A549 (cell line): Measurements from ENCODE around the gene MSI2.

ENCODE experiments used
- CEBPB ChIP-seq, 2 experiments: fragments of >200 bp in 1 of 2; sonication (Bioruptor Twin) in 1 of 2; formaldehyde crosslinking in 1 of 2; IDR thresholded peaks; 2 replicates each; pipeline ENCODE4 v1.6.1; 2012 to 2016
- HDAC2 ChIP-seq: fragments of 200-600 bp; sonication (generic); IDR thresholded peaks from 2 replicates; pipeline ENCODE4 v1.6.1; 2016
- HOXA7 ChIP-seq: fragments of 250-450 bp; sonication (Bioruptor Pico); IDR thresholded peaks from 2 replicates; pipeline ENCODE4 v1.5.0; 2020; ENCODE audit warnings: mild to moderate bottlenecking, moderate library complexity
- KDM5A ChIP-seq: fragments of 200-600 bp; sonication (generic); IDR thresholded peaks from 2 replicates; pipeline ENCODE4 v1.6.1; 2016; ENCODE audit warnings: antibody characterized with exemption, mild to moderate bottlenecking
- MAX ChIP-seq: IDR thresholded peaks from 2 replicates; pipeline ENCODE4 v1.6.1; 2012
- NR3C1 ChIP-seq: fragments of >200 bp; sonication (Bioruptor Twin); formaldehyde crosslinking; IDR thresholded peaks from 3 replicates; pipeline ENCODE4 v1.6.1; 2017
- POLR2A ChIP-seq: IDR thresholded peaks from 2 replicates; pipeline ENCODE4 v1.6.1; 2012; ENCODE audit warnings: mild to moderate bottlenecking, low read length
- RAD21 ChIP-seq, 2 experiments: fragments of >200 bp in 1 of 2; sonication (Bioruptor Twin) in 1 of 2; formaldehyde crosslinking in 1 of 2; IDR thresholded peaks in 1 of 2; conservative IDR thresholded peaks in 1 of 2; 2 replicates in 1 of 2; 3 replicates in 1 of 2; pipeline ENCODE4 v1.6.1; 2012 to 2018; ENCODE audit warnings: inconsistent platforms in 1 of 2
- ZSCAN20 ChIP-seq: fragments of 250-450 bp; sonication (Bioruptor Pico); IDR thresholded peaks from 2 replicates; pipeline ENCODE4 v1.8.0; 2022; ENCODE audit warnings: mild to moderate bottlenecking, moderate library complexity
- TF ChIP-seq, protein P1 (sequence below): fragments of >200 bp; sonication (Bioruptor Twin); formaldehyde crosslinking; IDR thresholded peaks from 3 replicates; pipeline ENCODE4 v1.5.1; 2016
- TF ChIP-seq, protein P2 (sequence below): fragments of 200-600 bp; sonication (generic); IDR thresholded peaks from 2 replicates; pipeline ENCODE4 v1.6.1; 2016; ENCODE audit warnings: antibody characterized with exemption, mild to moderate bottlenecking, moderate library complexity
- TF ChIP-seq, protein P3 (sequence below): fragments of 450-650 bp; IDR thresholded peaks from 2 replicates; pipeline ENCODE4 v1.6.1; 2014; ENCODE audit warnings: antibody characterized with exemption

GRCh38 chr17:57527221-57528057, 271.1 kb downstream of the MSI2 start:
- TF ChIP-seq, protein P1, sequence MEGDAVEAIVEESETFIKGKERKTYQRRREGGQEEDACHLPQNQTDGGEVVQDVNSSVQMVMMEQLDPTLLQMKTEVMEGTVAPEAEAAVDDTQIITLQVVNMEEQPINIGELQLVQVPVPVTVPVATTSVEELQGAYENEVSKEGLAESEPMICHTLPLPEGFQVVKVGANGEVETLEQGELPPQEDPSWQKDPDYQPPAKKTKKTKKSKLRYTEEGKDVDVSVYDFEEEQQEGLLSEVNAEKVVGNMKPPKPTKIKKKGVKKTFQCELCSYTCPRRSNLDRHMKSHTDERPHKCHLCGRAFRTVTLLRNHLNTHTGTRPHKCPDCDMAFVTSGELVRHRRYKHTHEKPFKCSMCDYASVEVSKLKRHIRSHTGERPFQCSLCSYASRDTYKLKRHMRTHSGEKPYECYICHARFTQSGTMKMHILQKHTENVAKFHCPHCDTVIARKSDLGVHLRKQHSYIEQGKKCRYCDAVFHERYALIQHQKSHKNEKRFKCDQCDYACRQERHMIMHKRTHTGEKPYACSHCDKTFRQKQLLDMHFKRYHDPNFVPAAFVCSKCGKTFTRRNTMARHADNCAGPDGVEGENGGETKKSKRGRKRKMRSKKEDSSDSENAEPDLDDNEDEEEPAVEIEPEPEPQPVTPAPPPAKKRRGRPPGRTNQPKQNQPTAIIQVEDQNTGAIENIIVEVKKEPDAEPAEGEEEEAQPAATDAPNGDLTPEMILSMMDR: no peak
- TF ChIP-seq POLR2A (no peak), NR3C1 (no peak), MAX (no peak), KDM5A (no peak), CEBPB (IDR thresholded peaks at IDR 0.05) (no peak), HOXA7 (no peak), RAD21 (conservative IDR thresholded peaks at IDR 0.05 in 1 of 2, IDR thresholded peaks at IDR 0.05 in 1 of 2) (no peak), HDAC2 (no peak), ZSCAN20 (no peak)
- TF ChIP-seq, protein P2, sequence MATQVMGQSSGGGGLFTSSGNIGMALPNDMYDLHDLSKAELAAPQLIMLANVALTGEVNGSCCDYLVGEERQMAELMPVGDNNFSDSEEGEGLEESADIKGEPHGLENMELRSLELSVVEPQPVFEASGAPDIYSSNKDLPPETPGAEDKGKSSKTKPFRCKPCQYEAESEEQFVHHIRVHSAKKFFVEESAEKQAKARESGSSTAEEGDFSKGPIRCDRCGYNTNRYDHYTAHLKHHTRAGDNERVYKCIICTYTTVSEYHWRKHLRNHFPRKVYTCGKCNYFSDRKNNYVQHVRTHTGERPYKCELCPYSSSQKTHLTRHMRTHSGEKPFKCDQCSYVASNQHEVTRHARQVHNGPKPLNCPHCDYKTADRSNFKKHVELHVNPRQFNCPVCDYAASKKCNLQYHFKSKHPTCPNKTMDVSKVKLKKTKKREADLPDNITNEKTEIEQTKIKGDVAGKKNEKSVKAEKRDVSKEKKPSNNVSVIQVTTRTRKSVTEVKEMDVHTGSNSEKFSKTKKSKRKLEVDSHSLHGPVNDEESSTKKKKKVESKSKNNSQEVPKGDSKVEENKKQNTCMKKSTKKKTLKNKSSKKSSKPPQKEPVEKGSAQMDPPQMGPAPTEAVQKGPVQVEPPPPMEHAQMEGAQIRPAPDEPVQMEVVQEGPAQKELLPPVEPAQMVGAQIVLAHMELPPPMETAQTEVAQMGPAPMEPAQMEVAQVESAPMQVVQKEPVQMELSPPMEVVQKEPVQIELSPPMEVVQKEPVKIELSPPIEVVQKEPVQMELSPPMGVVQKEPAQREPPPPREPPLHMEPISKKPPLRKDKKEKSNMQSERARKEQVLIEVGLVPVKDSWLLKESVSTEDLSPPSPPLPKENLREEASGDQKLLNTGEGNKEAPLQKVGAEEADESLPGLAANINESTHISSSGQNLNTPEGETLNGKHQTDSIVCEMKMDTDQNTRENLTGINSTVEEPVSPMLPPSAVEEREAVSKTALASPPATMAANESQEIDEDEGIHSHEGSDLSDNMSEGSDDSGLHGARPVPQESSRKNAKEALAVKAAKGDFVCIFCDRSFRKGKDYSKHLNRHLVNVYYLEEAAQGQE: no peak
- TF ChIP-seq, protein P3, sequence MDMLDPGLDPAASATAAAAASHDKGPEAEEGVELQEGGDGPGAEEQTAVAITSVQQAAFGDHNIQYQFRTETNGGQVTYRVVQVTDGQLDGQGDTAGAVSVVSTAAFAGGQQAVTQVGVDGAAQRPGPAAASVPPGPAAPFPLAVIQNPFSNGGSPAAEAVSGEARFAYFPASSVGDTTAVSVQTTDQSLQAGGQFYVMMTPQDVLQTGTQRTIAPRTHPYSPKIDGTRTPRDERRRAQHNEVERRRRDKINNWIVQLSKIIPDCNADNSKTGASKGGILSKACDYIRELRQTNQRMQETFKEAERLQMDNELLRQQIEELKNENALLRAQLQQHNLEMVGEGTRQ: no peak
